HCT116 (cell line): ENCODE results near the gene ST8SIA3. TPM values are rescaled to one million over a fixed set of nuclear protein-coding genes. Genes with fewer than 3 reads are reported as not detected.

Source experiments
- ATAC-seq: fragments of 200-7000 bp; cut with Tn5 transposase; 2 replicates; pipeline ENCODE4 v1.9.1; 2020; ENCODE audit warnings: mild to moderate bottlenecking, moderate library complexity
- BruUV-seq: library from RNA; stranded (reverse); fragments of 400-500 nt; replicated peaks from 2 replicates; lab custom pipeline; 2021; lab: Mats Ljungman, UMichigan
- CTCF ChIA-PET: fragments of 300-600 bp; sonication (Branson Sonifier 250); formaldehyde crosslinking; loops from one replicate; lab custom pipeline; 2021; ENCODE audit warnings: antibody characterized with exemption; lab: Charles Lee
- POLR2A ChIA-PET: fragments of 300-600, 350-600 bp; sonication (Branson Sonifier 250); formaldehyde crosslinking; loops from one replicate; lab custom pipeline; 2021; ENCODE audit warnings: antibody characterized with exemption; lab: Charles Lee
- RAD21 ChIA-PET, 2 experiments: fragments of 300-600 bp; sonication (Branson Sonifier 250); formaldehyde crosslinking; loops; one replicate each; lab custom pipeline; 2023; ENCODE audit warnings: low total read pairs in 2 of 2; ENCODE audit not compliant: uncharacterized antibody in 2 of 2, unreplicated experiment in 2 of 2, low non-redundant PET in 1 of 2; lab: Charles Lee
- DNase-seq: peaks from one replicate; pipeline ENCODE4 v3.0.0-alpha.2; 2010; ENCODE audit warnings: low read depth, low spot score
- H2AFZ ChIP-seq: fragments of 200-600 bp; shearing (Covaris generic), sonication (generic); 2 replicates; pipeline ENCODE4 v1.6.1; 2017; ENCODE audit warnings: low read depth, mixed run types, mixed read lengths, antibody characterized with exemption, low read length; ENCODE audit not compliant: poor library complexity, severe bottlenecking
- H3K27ac ChIP-seq: 2 replicates; pipeline ENCODE4 v1.5.1; 2012; ENCODE audit warnings: low read depth, low read length
- H3K27me3 ChIP-seq: fragments of 200-600 bp; sonication (generic); 2 replicates; pipeline ENCODE4 v1.6.1; 2016; ENCODE audit warnings: mixed run types, low read length, mixed read lengths; ENCODE audit not compliant: insufficient read depth
- H3K36me3 ChIP-seq, 2 experiments: fragments of 200-500 bp in 1 of 2; fragments of 200-600 bp in 1 of 2; sonication (Bioruptor generic) in 1 of 2; sonication (generic) in 1 of 2; 2 replicates each; pipeline versions ENCODE4 v1.5.1 to v1.6.1; 2014 to 2016; ENCODE audit warnings: low read length in 2 of 2, inconsistent platforms in 1 of 2, mixed read lengths in 1 of 2, mixed run types in 1 of 2; ENCODE audit not compliant: insufficient read depth in 2 of 2, control insufficient read depth in 1 of 2
- H3K4me1 ChIP-seq, 2 experiments: fragments of 200-600 bp in 1 of 2; sonication (generic) in 1 of 2; 2 replicates each; pipeline versions ENCODE4 v1.5.1 to v1.6.1; 2012 to 2017; ENCODE audit warnings: low read length in 2 of 2, inconsistent platforms in 1 of 2, mild to moderate bottlenecking in 1 of 2, mixed read lengths in 1 of 2, mixed run types in 1 of 2, moderate library complexity in 1 of 2; ENCODE audit not compliant: insufficient read depth in 2 of 2, control insufficient read depth in 1 of 2
- H3K4me2 ChIP-seq: fragments of 200-600 bp; sonication (generic); 2 replicates; pipeline ENCODE4 v1.6.1; 2017; ENCODE audit warnings: mixed run types, low read length, mixed read lengths
- H3K4me3 ChIP-seq, 2 experiments: fragments of 200-600 bp in 1 of 2; sonication (generic) in 1 of 2; replicated peaks in 1 of 2; 2 replicates each; pipeline ENCODE4 v1.5.1; 2011 to 2016; ENCODE audit warnings: low read length in 2 of 2, control low read depth in 1 of 2, low read depth in 1 of 2, mild to moderate bottlenecking in 1 of 2, mixed read lengths in 1 of 2, mixed run types in 1 of 2
- H3K79me2 ChIP-seq: fragments of 200-600 bp; sonication (generic); 2 replicates; pipeline ENCODE4 v1.6.1; 2017; ENCODE audit warnings: mild to moderate bottlenecking, mixed run types, low read length, moderate library complexity, mixed read lengths; ENCODE audit not compliant: insufficient read depth
- H3K9ac ChIP-seq: fragments of 200-600 bp; sonication (generic); 2 replicates; pipeline ENCODE4 v1.6.1; 2016; ENCODE audit warnings: low read length, mixed read lengths
- H3K9me2 ChIP-seq: fragments of 200-600 bp; sonication (generic), shearing (Covaris generic); 2 replicates; pipeline ENCODE4 v1.6.1; 2017; ENCODE audit warnings: mixed run types, mild to moderate bottlenecking, moderate library complexity; ENCODE audit not compliant: insufficient read depth
- H3K9me3 ChIP-seq, 2 experiments: fragments of 200-500 bp in 1 of 2; fragments of 200-600 bp in 1 of 2; sonication (Bioruptor generic) in 1 of 2; sonication (generic) in 1 of 2; 2 replicates each; pipeline ENCODE4 v1.6.1; 2014 to 2017; ENCODE audit warnings: low read length in 2 of 2, mixed read lengths in 2 of 2, inconsistent platforms in 1 of 2, low read depth in 1 of 2, mild to moderate bottlenecking in 1 of 2, mixed run types in 1 of 2, moderate library complexity in 1 of 2; ENCODE audit not compliant: control insufficient read depth in 1 of 2, insufficient read depth in 1 of 2
- H4K20me1 ChIP-seq: fragments of 200-600 bp; sonication (generic), shearing (Covaris generic); 2 replicates; pipeline ENCODE4 v1.6.1; 2017; ENCODE audit warnings: mixed run types, mild to moderate bottlenecking, moderate library complexity; ENCODE audit not compliant: insufficient read depth
- CBX3 ChIP-seq: IDR thresholded peaks from 2 replicates; pipeline ENCODE4 v1.6.1; 2012; ENCODE audit warnings: low read depth
- EGR1 ChIP-seq: IDR thresholded peaks from 2 replicates; pipeline ENCODE4 v1.6.1; 2012; ENCODE audit warnings: low read depth
- EZH2 ChIP-seq: fragments of 200-600 bp; sonication (generic); IDR thresholded peaks from 2 replicates; pipeline ENCODE4 v1.6.1; 2017; ENCODE audit warnings: antibody characterized with exemption, mixed run types
- EZH2phosphoT487 ChIP-seq: fragments of 200-600 bp; IDR thresholded peaks from 2 replicates; pipeline ENCODE4 v1.6.1; 2018; ENCODE audit warnings: antibody characterized with exemption, borderline replicate concordance
- POLR2A ChIP-seq: IDR thresholded peaks from 2 replicates; pipeline ENCODE4 v1.7.0; 2011; ENCODE audit warnings: borderline replicate concordance; ENCODE audit not compliant: insufficient read depth, insufficient read length; ENCODE audit errors: extremely low read depth
- POLR2AphosphoS5 ChIP-seq: IDR thresholded peaks from 2 replicates; pipeline ENCODE4 v1.6.1; 2011; ENCODE audit warnings: mild to moderate bottlenecking, low read depth, low read length, moderate library complexity
- RAD21 ChIP-seq: IDR thresholded peaks from 2 replicates; pipeline ENCODE4 v1.6.1; 2012; ENCODE audit warnings: low read depth, mild to moderate bottlenecking
- SIN3A ChIP-seq: IDR thresholded peaks from 2 replicates; pipeline ENCODE4 v1.6.1; 2012; ENCODE audit warnings: low read depth
- SP1 ChIP-seq: IDR thresholded peaks from 2 replicates; pipeline ENCODE4 v1.6.1; 2012; ENCODE audit warnings: low read depth
- SRF ChIP-seq: IDR thresholded peaks from 2 replicates; pipeline ENCODE4 v1.6.1; 2012; ENCODE audit warnings: low read depth
- YY1 ChIP-seq: IDR thresholded peaks from 2 replicates; pipeline ENCODE4 v1.6.1; 2011; ENCODE audit warnings: low read length, low read depth, moderate library complexity, mild to moderate bottlenecking; ENCODE audit not compliant: insufficient replicate concordance; ENCODE audit errors: extremely low read depth
- ZNF274 ChIP-seq: fragments of 200-500 bp; sonication (Bioruptor generic); IDR thresholded peaks from 2 replicates; pipeline ENCODE4 v1.6.1; 2014; ENCODE audit warnings: mild to moderate bottlenecking, low read depth, low read length, inconsistent platforms
- intact Hi-C: fragments of 100-400 bp; cut with micrococcal nuclease; formaldehyde crosslinking; loops from 2 replicates; pipeline ENCODE4 v1.10.0; 2022
- total RNA-seq: library from RNA; stranded (reverse); gene quantifications from one replicate; pipeline ENCODE4 v1.2.1, GENCODE V29; 2021; ENCODE audit not compliant: unreplicated experiment
- TF ChIP-seq, protein P1 (sequence below): IDR thresholded peaks from 2 replicates; pipeline ENCODE4 v1.6.1; 2012
- TF ChIP-seq, protein P2 (sequence below): IDR thresholded peaks from 2 replicates; pipeline ENCODE4 v1.6.1; 2011; ENCODE audit warnings: mild to moderate bottlenecking, low read length, moderate library complexity; ENCODE audit not compliant: insufficient replicate concordance; ENCODE audit errors: extremely low read depth
- TF ChIP-seq, protein P3 (sequence below): IDR thresholded peaks from 2 replicates; pipeline ENCODE4 v1.6.1; 2012; ENCODE audit warnings: low read depth

The ST8SIA3 gene
- total RNA-seq, 1 experiment from 2014 or later = not detected

DNA sequence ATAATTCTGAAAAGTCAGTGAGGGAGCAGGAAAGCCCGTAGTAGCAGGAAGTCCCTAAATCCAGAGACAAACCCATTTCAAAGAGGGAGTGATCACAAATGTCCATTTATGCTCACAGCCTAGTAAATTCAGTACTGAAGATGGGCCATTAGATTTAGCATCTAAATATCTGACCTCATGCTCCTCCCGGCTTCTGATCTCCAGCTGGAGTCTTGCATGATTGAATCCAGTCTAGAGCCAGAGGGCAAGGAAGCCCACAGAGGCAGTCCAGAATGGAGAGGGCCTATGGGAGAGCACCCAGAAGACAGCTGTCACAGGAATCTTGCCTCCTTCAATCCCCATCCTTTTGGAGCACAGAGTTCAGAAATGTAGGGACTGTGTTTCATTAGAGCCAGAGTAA lies 16.0 kb upstream of the ST8SIA3 start:
- CTCF ChIA-PET = no interaction called here
- no peak for TF ChIP-seq EGR1
- no peak for TF ChIP-seq CBX3
- no peak for TF ChIP-seq SIN3A
- no peak for TF ChIP-seq ZNF274
- TF ChIP-seq, all 23 proteins: peak for 0
- H3K27me3 ChIP-seq = peaks cover 47% of the 10 kb centered on the region
- no TSS peak for BruUV-seq
- H4K20me1 ChIP-seq = no peaks in the 10 kb centered on the region; the same call in 1 of the 2 replicates
- no peak overlapping the region for H3K27ac ChIP-seq
- intact Hi-C loops = no loop called here
- no peak overlapping the region for H3K4me2 ChIP-seq
- POLR2A ChIA-PET = no interaction called here
- H3K79me2 ChIP-seq = no peaks in the 10 kb centered on the region
- no peaks in the 10 kb centered on the region for H3K9me3 ChIP-seq
- ATAC-seq (no peak), DNase-seq (no peak)
- RAD21 ChIA-PET = no interaction called here
- no peaks in the 10 kb centered on the region for H3K9me2 ChIP-seq
- no peak overlapping the region for H3K9ac ChIP-seq
- H3K4me3 ChIP-seq = no peak overlapping the region
- H3K36me3 ChIP-seq = no peaks in the 10 kb centered on the region
- no peak overlapping the region for H2AFZ ChIP-seq
- no peaks in the 10 kb centered on the region for H3K4me1 ChIP-seq

DNA sequence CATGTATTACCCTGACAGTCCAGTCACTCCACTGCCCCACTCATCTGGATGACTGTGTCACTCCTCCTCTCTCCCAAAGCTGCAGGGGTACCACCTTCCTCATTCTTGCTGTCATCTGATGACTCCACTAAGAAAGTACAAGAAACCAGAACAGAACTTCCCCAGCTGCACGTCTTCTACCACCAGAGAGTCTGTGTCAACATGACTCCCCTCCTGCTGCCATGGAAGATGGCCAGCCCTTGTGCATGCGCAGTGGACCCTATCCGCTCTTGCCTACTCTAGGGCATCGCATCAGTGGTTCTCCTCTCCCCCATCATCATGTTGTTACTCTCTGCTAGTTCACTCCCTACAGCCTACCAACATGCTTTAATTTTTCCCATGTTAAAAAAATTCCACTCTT lies 14.5 kb upstream of the ST8SIA3 start:
- H3K27me3 ChIP-seq = peaks cover 54% of the 10 kb centered on the region
- H3K9me3 ChIP-seq = no peaks in the 10 kb centered on the region
- ATAC-seq (no peak), DNase-seq (no peak)
- H3K27ac ChIP-seq = no peak overlapping the region
- intact Hi-C loops = no loop called here
- H4K20me1 ChIP-seq = no peaks in the 10 kb centered on the region; the same call in 1 of the 2 replicates
- ChIA-PET POLR2A (no interaction called here), RAD21 (no interaction called here)
- H3K36me3 ChIP-seq = no peaks in the 10 kb centered on the region
- no peaks in the 10 kb centered on the region for H3K4me1 ChIP-seq
- TF ChIP-seq POLR2AphosphoS5 = no peak
- no peak for TF ChIP-seq EZH2
- TF ChIP-seq POLR2A = no peak
- no peak for TF ChIP-seq RAD21
- no peak for TF ChIP-seq ZNF274
- no peak for TF ChIP-seq SRF
- TF ChIP-seq, protein P1, sequence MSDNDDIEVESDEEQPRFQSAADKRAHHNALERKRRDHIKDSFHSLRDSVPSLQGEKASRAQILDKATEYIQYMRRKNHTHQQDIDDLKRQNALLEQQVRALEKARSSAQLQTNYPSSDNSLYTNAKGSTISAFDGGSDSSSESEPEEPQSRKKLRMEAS = no peak
- TF ChIP-seq, protein P2, sequence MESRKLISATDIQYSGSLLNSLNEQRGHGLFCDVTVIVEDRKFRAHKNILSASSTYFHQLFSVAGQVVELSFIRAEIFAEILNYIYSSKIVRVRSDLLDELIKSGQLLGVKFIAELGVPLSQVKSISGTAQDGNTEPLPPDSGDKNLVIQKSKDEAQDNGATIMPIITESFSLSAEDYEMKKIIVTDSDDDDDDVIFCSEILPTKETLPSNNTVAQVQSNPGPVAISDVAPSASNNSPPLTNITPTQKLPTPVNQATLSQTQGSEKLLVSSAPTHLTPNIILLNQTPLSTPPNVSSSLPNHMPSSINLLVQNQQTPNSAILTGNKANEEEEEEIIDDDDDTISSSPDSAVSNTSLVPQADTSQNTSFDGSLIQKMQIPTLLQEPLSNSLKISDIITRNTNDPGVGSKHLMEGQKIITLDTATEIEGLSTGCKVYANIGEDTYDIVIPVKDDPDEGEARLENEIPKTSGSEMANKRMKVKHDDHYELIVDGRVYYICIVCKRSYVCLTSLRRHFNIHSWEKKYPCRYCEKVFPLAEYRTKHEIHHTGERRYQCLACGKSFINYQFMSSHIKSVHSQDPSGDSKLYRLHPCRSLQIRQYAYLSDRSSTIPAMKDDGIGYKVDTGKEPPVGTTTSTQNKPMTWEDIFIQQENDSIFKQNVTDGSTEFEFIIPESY = no peak
- no peak for TF ChIP-seq EZH2phosphoT487
- no peak for TF ChIP-seq SIN3A
- TF ChIP-seq, protein P3, sequence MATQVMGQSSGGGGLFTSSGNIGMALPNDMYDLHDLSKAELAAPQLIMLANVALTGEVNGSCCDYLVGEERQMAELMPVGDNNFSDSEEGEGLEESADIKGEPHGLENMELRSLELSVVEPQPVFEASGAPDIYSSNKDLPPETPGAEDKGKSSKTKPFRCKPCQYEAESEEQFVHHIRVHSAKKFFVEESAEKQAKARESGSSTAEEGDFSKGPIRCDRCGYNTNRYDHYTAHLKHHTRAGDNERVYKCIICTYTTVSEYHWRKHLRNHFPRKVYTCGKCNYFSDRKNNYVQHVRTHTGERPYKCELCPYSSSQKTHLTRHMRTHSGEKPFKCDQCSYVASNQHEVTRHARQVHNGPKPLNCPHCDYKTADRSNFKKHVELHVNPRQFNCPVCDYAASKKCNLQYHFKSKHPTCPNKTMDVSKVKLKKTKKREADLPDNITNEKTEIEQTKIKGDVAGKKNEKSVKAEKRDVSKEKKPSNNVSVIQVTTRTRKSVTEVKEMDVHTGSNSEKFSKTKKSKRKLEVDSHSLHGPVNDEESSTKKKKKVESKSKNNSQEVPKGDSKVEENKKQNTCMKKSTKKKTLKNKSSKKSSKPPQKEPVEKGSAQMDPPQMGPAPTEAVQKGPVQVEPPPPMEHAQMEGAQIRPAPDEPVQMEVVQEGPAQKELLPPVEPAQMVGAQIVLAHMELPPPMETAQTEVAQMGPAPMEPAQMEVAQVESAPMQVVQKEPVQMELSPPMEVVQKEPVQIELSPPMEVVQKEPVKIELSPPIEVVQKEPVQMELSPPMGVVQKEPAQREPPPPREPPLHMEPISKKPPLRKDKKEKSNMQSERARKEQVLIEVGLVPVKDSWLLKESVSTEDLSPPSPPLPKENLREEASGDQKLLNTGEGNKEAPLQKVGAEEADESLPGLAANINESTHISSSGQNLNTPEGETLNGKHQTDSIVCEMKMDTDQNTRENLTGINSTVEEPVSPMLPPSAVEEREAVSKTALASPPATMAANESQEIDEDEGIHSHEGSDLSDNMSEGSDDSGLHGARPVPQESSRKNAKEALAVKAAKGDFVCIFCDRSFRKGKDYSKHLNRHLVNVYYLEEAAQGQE = no peak
- TF ChIP-seq YY1 = no peak
- TF ChIP-seq SP1 = no peak
- TF ChIP-seq, all 23 proteins: peak for 0
- no TSS peak for BruUV-seq
- Histone ChIP-seq H3K79me2 (no peaks in the 10 kb centered on the region), H3K4me3 (no peak overlapping the region), H2AFZ (no peak overlapping the region), H3K9me2 (no peaks in the 10 kb centered on the region), H3K9ac (no peak overlapping the region), H3K4me2 (no peak overlapping the region)
- CTCF ChIA-PET = no interaction called here
